ENCODE results near the gene ARMH3.
"Not testable (repeated sequence)": the region's sequence is repeated elsewhere in the genome, so short reads cannot be mapped to it uniquely, and the experiment has no call there.

The ARMH3 gene

DNA sequence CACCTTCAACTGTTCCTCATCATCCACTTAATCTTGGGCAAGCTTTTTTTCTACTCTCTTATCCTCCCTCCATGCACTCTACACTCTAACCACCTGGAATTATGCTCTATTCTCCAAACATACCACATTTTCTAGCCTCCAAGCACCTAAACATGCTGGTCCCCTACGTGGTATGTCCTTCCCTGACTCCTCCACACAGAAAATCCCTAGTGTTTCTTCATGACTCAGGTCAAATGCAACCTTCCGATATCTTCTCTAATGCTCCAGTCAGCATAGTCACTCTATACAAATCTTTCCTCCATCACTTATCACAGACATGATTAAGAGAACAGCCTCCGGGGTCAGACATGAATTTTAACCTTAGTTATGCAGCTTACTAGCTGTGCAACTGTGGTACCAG is 68.8 kb downstream of the ARMH3 start:
- no peak for DNase-seq (ENCODE audit: low read depth in 2 of 2)

DNA sequence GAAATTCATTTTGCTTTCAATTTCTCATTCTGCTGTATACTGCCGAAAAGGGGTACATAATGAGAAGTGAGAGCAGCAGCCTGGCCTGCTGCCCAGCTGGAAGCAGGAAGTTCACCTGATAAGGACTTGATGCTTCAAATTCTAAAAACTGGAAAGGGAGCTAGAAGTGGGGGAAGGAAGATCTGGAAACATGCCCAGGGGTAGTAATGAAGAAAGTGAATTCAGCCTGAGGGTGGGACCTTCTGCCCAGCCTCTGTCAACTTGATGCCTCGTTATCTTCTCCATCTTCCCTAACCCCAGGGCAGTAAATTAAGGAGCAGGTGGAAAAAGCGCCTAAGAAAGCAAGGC is 69.4 kb downstream of the ARMH3 start:
- no peak for DNase-seq (ENCODE audit: low read depth in 2 of 2)

DNA sequence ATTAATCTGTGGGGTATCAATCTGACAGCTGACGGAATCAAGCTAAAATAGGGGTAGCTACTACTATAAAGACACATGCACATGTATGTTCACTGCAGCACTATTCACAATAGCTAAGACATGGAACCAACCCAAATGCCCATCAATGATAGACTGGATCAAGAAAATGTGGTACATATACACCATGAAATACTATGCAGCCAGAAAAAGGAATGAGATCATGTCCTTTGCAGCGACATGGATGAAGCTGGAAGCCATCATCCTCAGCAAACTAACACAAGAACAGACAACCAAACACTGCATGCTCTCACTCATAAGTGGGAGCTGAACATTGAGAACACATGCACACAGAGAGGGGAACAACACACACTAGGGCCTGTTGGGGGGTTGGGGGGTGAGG is 75.3 kb downstream of the ARMH3 start:
- DNase-seq (ENCODE audit: low read depth in 2 of 2), result not testable (repeated sequence)

DNA sequence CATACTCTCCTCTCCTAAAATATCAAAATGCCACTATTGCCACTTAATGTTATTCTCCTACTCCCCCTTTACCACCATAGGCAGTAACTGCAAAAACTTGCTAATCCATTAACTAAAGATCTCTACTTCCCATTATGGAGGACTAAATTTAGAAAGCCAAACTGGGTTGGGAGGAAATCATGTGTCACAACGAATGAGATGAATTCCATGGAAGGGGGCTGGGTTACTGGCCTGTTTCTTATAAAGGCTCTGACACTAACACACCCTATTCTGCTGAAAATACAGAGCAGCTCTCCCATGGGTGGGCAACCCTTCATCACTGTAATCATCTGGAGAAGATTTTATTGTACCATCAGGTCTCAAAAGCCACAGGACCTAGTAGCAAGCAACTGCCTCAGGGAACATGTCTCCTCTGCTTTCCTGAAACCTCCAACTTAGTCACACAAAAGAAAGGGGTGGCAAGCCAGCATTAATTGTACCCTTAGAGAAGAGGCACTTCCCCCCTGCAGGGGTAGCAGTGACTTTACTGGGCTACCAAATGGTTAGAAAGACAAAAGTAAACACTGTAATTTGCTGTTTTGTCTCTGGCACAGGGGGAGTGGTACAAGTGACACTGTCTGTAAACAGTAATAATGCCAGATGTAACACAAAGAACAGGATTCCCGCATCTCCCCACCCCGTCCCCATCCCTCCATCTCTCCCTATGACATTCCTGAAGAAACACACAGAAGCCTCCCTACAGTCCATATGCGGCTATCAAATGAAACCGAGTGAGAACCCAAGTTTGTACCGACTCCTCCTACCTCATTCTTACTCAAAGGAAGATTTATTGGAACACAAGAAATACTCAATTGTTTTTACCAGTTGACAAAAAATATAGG is 81.6 kb downstream of the ARMH3 start:
- DNase-seq (ENCODE audit: low read depth in 2 of 2), result no peak

DNA sequence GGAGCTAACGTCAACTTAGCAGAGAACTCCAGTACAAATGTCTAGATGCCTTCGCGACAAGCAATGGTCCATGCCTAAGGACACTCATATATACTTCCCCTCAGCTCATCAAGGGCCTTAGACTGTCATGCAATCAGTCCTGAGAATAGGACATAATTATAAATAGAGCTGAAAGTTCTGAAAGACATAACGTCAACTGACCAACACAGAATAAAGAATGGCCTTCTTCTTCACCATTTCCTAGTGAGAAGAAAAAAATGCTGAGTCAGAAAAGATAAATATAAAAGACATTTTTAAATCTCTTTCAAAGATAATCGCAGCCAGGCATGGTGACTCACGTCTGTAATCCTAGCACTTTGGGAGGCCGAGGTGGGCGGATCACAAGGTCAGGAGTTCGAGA is 83.2 kb downstream of the ARMH3 start:
- no peak for DNase-seq (ENCODE audit: low read depth in 2 of 2)

DNA sequence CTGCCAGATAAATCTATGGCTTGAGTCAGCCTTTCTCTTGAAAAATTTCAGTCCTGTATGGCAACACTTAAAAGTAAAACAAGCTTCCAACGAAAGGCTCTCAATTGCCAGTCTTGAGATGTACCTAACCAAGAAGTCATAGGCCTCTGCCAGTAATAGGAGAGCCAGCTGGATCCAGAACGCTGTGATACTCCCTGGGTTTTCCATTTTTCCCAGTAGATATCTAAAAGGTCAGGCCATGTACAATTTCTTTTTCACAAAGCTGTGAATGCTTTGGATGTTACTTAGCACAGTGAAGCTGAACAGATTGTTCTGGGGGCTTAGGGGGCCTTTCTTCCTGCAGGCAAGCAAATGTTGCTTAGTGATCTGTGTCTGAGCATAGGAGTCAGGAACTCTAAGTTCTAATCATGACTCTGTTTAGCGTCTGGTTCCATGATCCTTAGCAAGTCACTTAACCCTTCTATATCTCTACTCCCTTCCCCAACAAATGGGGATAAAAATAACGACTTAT is 86.5 kb downstream of the ARMH3 start:
- DNase-seq (ENCODE audit: low read depth in 2 of 2), result no peak

DNA sequence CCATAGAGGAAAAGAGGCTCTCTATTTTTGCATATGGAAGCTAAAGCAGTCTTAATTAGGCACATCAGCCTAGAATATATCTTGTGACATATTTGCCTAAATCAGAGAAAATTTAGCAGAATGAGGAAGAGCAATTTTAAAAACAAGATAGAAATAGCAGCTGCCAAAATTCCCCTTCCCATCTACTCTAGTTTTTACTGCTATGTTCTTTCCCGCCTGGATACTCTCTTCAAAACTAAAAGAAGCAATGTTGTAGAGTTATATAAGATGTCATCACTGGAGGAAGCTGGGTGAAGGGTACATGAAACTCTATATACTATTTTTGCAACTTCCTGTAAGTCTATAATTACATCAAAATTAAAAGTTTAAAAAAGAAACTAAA is 87.0 kb downstream of the ARMH3 start:
- no peak for DNase-seq (ENCODE audit: low read depth in 2 of 2)

DNA sequence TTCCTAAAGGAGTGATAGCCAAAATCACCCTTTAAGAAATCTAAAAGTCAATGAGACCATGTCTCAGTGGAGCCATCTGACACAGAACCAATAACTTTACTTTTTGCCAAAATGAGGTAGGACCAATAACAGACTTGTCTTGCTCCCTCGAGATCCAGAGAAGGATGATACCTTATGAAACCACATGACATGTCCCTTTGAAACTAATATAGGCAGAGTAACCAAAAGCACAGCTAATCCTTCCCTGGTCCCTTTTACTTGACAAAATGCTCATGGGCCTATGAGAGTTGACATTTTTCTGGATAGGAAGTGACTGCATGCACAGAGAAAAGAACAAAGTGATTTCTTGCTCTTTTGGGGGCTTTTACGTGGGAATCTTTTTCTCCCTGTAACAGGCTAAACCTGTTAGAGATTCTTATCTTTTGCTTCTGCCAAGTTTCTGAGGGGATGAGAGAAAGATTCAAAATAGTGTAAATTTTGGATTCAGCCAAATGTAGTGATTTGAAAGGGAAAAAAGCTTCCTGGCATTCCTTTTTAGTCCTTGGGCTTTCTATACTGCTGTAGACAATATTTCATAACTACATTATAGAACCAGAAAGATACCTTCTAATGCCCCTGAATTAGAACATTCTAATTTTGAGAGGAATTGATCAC is 87.6 kb downstream of the ARMH3 start:
- no peak for DNase-seq (ENCODE audit: low read depth in 2 of 2)

DNA sequence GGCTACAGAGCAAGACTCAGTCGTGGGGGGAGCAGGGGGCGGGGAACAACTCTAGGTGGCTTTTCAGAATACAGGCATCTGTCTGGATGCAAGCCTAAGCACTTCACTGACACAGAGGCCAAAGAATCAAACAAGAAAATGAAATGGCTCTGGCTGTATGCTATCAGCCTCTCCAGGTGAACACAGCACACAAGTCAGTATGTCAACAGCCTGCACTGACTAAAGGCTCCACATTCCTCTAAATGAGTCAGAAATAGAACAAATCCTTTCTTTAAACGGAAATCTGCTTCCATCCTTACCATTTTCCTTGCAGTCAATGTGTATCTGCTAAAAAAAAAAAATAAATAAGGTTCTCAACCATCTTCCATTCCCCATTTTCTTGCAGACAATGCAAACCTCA is 88.3 kb downstream of the ARMH3 start:
- DNase-seq (ENCODE audit: low read depth in 2 of 2), result no peak

DNA sequence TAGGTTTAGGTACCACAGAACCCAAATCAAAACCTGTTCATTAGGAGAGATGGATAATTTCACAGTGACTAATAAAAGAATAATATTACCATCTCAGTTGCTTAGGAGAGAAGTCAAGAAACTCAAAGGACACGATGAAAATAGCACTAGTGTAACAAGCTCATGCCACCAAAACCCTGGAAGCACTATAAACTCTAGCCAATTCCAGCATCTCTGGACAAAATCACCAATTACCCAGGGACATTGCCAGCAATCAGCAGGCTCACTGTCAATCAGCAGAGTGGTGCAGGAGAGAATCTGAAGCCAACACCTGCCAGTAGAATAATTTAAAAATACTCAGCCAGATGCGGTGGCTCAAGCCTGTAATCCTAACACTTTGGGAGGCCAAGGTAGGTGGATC is 88.9 kb downstream of the ARMH3 start:
- no peak for DNase-seq (ENCODE audit: low read depth in 2 of 2)

DNA sequence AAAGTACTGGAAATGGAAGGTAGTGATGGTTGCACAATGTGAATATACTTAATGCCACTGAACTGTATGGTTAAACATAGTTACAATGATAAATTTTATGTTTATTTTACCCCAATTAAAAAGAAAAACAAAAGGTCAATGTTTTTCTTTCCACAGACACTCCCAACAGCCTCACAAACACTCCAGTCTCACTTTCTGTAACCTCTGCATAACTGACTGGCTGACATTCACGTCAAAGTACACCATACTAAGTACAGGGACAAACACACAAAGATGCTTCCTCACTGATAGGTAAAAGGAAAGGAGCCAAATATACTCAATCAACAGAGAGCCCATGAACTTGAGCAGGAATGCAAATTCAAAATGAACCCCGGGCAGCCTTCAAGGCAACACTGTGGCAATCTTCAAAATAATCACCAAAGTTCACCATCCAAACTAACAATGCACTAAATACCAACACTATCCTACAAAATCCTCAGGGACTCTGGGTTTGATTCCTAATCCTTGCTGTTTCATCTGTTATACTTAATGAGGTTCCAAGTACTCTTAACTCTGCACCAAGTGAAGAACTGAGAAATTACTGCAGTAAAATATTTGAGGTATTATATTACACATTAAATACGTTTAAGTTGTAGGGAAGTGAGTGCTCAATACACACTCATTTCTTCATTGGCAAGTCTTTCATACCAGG is 90.8 kb downstream of the ARMH3 start:
- DNase-seq (ENCODE audit: low read depth in 2 of 2), result no peak

DNA sequence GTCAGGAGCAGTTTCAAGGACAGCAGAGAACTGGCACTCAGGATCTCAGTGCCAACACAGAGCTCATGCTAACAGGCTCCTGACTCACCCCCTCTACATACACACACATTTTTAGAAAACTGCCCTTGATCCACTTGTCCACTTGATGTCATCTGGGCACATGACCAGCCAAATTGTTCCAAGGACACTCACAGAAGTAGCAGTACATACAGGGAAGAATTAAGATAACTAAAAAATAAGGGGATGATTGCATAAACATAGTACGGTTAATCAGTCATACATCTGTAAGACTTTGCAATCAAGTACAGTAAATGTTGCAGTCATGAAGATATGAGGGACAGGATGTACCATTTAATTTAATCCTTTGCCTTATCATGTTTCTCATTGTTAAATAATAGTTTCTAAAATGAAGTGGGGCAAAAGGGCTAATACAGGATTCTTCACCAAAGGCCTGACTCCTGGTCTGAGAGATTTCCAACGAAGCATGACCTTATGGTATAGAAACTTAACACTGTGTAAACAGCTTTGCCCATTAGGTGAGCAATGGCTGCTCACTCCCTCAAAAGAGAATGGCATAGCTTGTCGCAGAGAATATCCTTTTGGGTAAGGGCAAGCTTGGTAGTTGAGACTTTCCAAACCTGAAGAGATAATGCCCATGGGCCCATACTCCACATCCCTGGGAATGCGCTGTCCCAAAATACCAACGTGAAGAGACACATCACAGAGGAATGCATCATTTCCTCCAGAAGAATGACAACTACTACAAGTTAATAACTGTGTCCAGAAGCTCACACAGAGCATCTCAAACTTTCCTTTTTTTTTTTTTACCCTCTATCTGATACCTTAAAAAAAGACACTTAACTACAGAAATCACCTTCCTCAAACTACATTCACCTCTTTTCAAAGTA is 94.1 kb downstream of the ARMH3 start:
- no peak for DNase-seq (ENCODE audit: low read depth in 2 of 2)

DNA sequence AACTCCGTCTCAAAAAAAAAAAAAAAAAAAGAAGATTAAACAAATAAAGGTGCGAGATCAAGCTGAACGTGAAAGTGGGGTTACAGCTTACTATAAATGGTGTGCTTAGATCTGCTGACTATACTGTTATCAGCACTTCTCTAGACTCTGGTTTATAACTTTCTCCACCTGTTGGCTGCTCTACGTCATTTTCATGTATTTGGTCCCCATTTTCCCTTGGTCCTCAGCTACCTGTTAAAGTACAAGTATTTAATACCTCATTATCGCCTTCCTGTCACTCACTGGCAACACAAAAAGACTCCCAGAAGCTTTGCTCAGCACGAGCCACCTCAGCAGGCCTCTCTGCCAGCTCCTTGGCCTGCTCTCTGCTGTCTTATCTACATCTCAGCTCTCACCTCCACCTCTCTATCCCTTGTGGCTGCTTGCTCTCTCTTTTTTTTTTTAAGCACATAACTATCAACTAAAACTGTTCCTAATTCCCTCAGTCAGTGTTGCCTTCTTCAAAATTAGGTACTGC is 95.0 kb downstream of the ARMH3 start:
- no peak for DNase-seq (ENCODE audit: low read depth in 2 of 2)

DNA sequence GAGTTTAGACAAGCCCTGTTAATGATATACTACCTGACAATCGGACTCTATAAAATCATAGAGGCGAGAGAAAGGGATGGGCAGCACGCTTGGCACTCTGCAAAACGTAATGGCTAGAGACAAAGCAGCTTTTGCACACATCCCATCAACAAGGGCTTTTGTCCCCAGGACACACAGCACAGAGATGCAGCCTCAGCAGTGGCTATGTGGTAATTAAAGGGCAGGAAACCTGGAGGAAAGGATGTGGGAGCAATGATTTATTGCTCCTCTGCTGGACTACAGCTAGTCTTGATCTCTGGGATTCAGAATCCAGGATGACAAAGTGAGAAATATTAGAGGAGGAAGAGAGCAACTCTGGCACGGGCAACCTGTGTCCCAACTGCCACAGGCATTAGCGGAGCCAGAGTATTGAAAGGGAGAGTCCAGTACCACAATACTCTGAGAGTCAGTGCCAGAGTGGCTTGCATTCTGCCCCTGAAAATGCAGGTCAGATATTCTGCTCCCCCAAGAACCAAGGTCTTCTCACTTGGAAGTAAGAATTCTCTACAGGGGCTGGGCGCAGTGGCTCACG is 96.5 kb downstream of the ARMH3 start:
- no peak for DNase-seq (ENCODE audit: low read depth in 2 of 2)

DNA sequence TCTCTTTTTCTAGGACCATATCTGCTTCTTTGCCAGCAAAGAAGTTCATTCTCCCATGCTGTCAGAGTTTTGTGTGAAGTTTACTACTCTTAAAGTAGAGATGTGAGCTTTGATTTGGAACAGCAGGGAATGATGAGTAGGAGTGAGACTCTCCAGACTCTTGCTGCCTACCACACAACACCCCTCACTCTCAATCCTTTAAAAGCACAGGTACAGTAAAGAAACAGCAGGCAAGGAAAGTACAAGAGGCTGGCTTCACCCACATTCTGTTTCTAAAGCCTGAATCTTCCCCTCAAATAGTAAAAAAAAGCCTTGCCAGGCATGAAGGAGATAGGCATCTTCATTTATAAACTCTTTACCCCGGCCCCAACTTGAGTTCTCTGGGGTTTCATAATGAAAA is 97.3 kb downstream of the ARMH3 start:
- DNase-seq (ENCODE audit: low read depth in 2 of 2), result no peak

DNA sequence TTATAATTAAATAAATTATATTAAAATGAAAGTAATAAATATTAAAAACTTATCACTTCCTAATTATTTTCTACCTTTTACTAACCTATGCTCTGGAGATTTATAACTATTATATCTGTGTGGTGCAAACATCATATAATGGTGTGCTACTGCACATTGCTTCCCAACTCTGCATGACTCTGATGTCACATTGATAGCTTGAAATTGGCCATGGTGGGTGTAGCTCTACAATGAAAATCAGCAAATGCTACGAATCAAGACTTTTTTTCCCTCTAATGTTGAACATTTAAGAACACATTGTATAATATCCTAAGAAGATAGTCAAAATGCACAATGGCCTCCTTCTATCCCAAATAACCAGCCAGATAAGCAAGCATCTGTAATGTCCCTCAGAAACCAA is 99.1 kb downstream of the ARMH3 start:
- DNase-seq (ENCODE audit: low read depth in 2 of 2), result no peak

DNA sequence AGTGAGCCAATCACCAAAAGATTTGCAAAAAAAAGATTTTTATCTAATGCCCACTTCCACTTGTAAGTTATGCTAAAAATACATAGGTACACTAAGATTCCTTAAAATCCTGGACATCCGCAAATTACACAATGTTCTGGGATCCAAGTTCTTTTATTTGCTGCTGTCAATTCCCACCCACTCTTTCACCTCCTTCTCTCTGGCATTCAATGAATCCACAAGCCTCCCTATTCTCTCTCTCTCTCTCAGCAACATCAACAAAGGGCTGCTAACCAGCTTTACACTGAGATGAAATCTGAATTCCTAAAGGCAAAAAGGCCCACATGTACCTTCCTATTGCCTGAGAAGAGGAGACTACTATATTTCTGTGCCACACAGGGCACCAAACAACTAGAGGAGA is 99.9 kb downstream of the ARMH3 start:
- DNase-seq (ENCODE audit: low read depth in 2 of 2), result no peak

DNA sequence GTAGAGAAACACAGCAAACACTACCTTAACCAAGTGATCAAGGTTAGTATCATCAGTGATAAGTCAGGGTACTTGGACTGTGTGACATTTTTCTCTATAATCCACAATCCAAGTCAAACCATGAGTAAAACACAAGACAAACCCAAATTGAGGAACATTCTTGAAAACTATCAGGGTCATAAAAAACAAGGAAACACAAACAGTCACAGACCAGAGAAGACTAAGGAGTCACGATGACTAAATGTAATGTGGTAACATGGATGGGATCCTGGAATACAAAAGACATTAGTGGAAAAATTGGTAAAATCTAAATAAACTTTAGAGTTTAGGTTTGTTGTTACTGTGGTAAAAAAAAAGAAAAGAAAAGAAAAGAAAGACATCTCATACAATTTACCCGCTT is 103.8 kb downstream of the ARMH3 start:
- DNase-seq (ENCODE audit: low read depth in 2 of 2), result no peak

DNA sequence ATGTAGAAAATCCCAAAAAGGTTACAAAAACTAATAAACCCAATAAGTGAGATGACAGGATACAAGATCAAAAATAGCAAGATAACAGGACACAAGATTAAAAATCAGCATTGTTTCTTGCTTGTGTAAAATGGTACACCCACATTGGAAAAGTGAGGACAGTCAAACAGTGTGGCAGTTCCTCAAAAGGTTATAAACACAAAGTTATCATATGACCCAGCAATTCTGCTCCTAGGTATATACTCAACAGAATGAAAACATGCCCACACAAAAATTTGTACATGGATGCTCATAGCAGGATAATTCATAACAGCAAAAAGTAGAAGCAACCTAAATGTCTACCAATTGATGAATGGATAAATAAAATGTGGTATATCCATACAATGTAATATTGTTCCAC is 105.8 kb downstream of the ARMH3 start:
- no peak for DNase-seq (ENCODE audit: low read depth in 2 of 2)

DNA sequence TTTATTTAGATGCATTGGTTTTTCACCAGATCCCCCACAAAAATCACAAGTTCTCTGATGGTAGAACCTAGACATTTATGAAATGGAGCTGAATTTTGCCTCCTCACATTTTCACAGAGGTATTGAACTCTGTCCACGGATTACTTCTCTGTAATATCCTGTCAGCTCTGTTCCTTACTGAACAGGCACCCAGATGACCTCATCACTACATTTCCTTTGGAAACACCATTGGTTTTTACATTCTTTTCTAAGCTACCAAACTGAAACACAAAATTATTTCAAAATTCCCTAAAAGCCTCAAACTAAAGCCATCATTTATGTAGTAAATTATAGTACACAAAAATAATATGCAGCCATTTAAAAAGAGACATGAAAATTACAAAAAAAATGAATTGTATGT is 114.1 kb downstream of the ARMH3 start:
- DNase-seq (ENCODE audit: low read depth in 2 of 2), result no peak

DNA sequence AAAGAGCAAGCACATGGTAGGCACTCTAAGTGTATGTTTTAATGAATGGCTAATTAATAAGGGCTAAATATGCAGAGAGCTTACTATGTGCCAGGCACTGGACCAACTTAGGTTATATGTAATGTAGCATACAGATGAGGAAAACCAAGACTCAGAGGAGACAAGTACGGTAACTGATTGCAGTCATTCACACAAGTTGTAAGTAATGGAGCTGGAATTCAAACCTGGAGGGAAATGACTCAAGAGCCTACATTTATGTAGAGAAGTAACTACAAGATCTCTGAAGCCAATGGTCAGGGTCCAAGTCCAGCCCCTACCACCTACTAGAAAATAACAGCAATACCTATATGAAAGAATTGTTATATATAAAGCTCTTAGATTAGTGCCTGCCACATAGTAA is 115.1 kb downstream of the ARMH3 start:
- no peak for DNase-seq (ENCODE audit: low read depth in 2 of 2)

Measured in stimulated activated CD8-positive, alpha-beta memory T cell treated with anti-CD3 and anti-CD28 coated beads, Interleukin-15, amount 100 ng/mL, for 4 hours (primary cell).